GM12878 (cell line): ENCODE results near the gene LTC4S. TPM values are rescaled to one million over a fixed set of nuclear protein-coding genes. Genes with fewer than 3 reads are reported as not detected.

ENCODE experiments used
- ATAC-seq: fragments of 200-7000 bp; cut with Tn5 transposase; 3 replicates; pipeline ENCODE4 v1.9.1; 2020; ENCODE audit warnings: mild to moderate bottlenecking, moderate library complexity
- BruUV-seq: library from RNA; stranded (reverse); fragments of 400-500 nt; replicated peaks from 2 replicates; lab custom pipeline; 2021; lab: Mats Ljungman, UMichigan
- CTCF ChIA-PET: fragments of 300-600 bp; sonication (Branson Sonifier 250); formaldehyde crosslinking; extraction: SDS; loops from one replicate; lab custom pipeline; 2021; ENCODE audit warnings: inconsistent platforms; lab: Yijun Ruan, JAX
- POLR2A ChIA-PET: fragments of 350-600 bp; formaldehyde crosslinking; extraction: SDS; loops from one replicate; lab custom pipeline; 2021; ENCODE audit warnings: inconsistent platforms; lab: Charles Lee
- RAD21 ChIA-PET: fragments of 300-600 bp; sonication (Branson Sonifier 250); formaldehyde crosslinking; loops from one replicate; lab custom pipeline; 2023; ENCODE audit warnings: antibody characterized with exemption; ENCODE audit not compliant: unreplicated experiment; lab: Charles Lee
- SMC1A ChIA-PET: fragments of 300-600 bp; sonication (Branson Sonifier 250); formaldehyde crosslinking; loops from one replicate; lab custom pipeline; 2023; ENCODE audit not compliant: unreplicated experiment, uncharacterized antibody; lab: Charles Lee
- DNase-seq: peaks from one replicate; pipeline ENCODE4 v3.0.0-alpha.2; 2011; ENCODE audit warnings: low read depth, low spot score
- FAIRE-seq: peaks from 3 replicates; lab custom pipeline; 2011; peaks lifted over from hg19 to GRCh38; lab: Jason Lieb, UNC
- H2AFZ ChIP-seq: 2 replicates; pipeline ENCODE4 v1.6.0; 2011; ENCODE audit warnings: low read depth, low read length, control low read depth; ENCODE audit not compliant: control insufficient read depth
- H3K27ac ChIP-seq: 2 replicates; pipeline ENCODE4 v1.5.1; 2011; ENCODE audit warnings: control low read depth; ENCODE audit not compliant: control insufficient read depth, insufficient read depth
- H3K27me3 ChIP-seq, 2 experiments: replicated peaks in 1 of 2; 2 replicates each; pipeline versions ENCODE4 v1.6.0 to v1.6.1; 2011; ENCODE audit warnings: low read length in 1 of 2; ENCODE audit not compliant: control insufficient read depth in 2 of 2, insufficient read depth in 2 of 2
- H3K36me3 ChIP-seq, 2 experiments: 2 replicates each; pipeline ENCODE4 v1.5.1; 2011; ENCODE audit warnings: low read length in 1 of 2; ENCODE audit not compliant: control insufficient read depth in 2 of 2, insufficient read depth in 2 of 2
- H3K4me1 ChIP-seq: 2 replicates; pipeline ENCODE4 v1.6.1; 2011; ENCODE audit warnings: mild to moderate bottlenecking, low read length, moderate library complexity, mixed read lengths; ENCODE audit not compliant: control insufficient read depth, insufficient read depth
- H3K4me2 ChIP-seq: 2 replicates; pipeline ENCODE4 v1.6.0; 2011; ENCODE audit warnings: control low read depth; ENCODE audit not compliant: control insufficient read depth, insufficient read depth
- H3K4me3 ChIP-seq: fragments of 200-600 bp; sonication (generic); 2 replicates; pipeline ENCODE4 v1.5.1; 2016
- H3K79me2 ChIP-seq: 2 replicates; pipeline ENCODE4 v1.6.0; 2011; ENCODE audit warnings: low read length; ENCODE audit not compliant: control insufficient read depth, insufficient read depth
- H3K9ac ChIP-seq: 2 replicates; pipeline ENCODE4 v1.8.0; 2011; ENCODE audit warnings: low read length, control low read depth, mixed read lengths; ENCODE audit not compliant: control insufficient read depth, insufficient read depth
- H3K9me3 ChIP-seq: replicated peaks from 3 replicates; pipeline ENCODE4 v1.5.1; 2011; ENCODE audit warnings: mild to moderate bottlenecking, low read length; ENCODE audit not compliant: control insufficient read depth, insufficient read depth
- H4K20me1 ChIP-seq: 2 replicates; pipeline ENCODE4 v1.6.0; 2011; ENCODE audit not compliant: control insufficient read depth, insufficient read depth
- CBFB ChIP-seq: IDR thresholded peaks from 2 replicates; pipeline ENCODE4 v1.6.1; 2016; ENCODE audit warnings: antibody characterized with exemption, low read depth
- CEBPZ ChIP-seq: fragments of 150-350 bp; IDR thresholded peaks from 2 replicates; pipeline ENCODE4 v1.6.1; 2016; ENCODE audit warnings: low read depth, low read length
- CREB1 ChIP-seq: IDR thresholded peaks from 2 replicates; pipeline ENCODE4 v1.6.1; 2012; ENCODE audit warnings: low read depth, mild to moderate bottlenecking, inconsistent platforms
- GATAD2B ChIP-seq: fragments of 450-650 bp; conservative IDR thresholded peaks from 2 replicates; pipeline ENCODE4 v1.6.1; 2017; ENCODE audit warnings: low read depth, mild to moderate bottlenecking, moderate library complexity
- MEF2A ChIP-seq: IDR thresholded peaks from 2 replicates; pipeline ENCODE4 v1.6.1; 2011; ENCODE audit warnings: low read depth, mild to moderate bottlenecking, low read length, moderate library complexity; ENCODE audit not compliant: insufficient read depth
- MYB ChIP-seq: fragments of 150-350 bp; IDR thresholded peaks from 2 replicates; pipeline ENCODE4 v1.6.1; 2014; ENCODE audit warnings: mild to moderate bottlenecking, low read depth, low read length, borderline replicate concordance
- PAX5 ChIP-seq: IDR thresholded peaks from 2 replicates; pipeline ENCODE4 v1.6.1; 2011; ENCODE audit warnings: low read depth, low read length, borderline replicate concordance
- POU2F2 ChIP-seq: IDR thresholded peaks from 3 replicates; pipeline ENCODE4 v1.6.1; 2011; ENCODE audit warnings: low read depth, mild to moderate bottlenecking, low read length, borderline replicate concordance
- RELA ChIP-seq: fragments of 450-650 bp; IDR thresholded peaks from 2 replicates; pipeline ENCODE4 v1.8.0; 2014; ENCODE audit warnings: borderline replicate concordance; ENCODE audit not compliant: partially characterized antibody
- RUNX3 ChIP-seq: IDR thresholded peaks from 2 replicates; pipeline ENCODE4 v1.6.1; 2012; ENCODE audit warnings: low read length, inconsistent platforms
- SIX5 ChIP-seq: IDR thresholded peaks from 2 replicates; pipeline ENCODE4 v1.6.1; 2011; ENCODE audit warnings: mild to moderate bottlenecking, low read depth, low read length, moderate library complexity; ENCODE audit not compliant: severe bottlenecking
- SMARCA5 ChIP-seq: fragments of 450-650 bp; IDR thresholded peaks from 2 replicates; pipeline ENCODE4 v1.6.1; 2017; ENCODE audit warnings: mild to moderate bottlenecking
- SUPT20H ChIP-seq: IDR thresholded peaks from 2 replicates; pipeline ENCODE4 v1.6.1; 2011; ENCODE audit warnings: low read depth, mild to moderate bottlenecking, low read length, moderate library complexity, borderline replicate concordance; ENCODE audit not compliant: control insufficient read depth
- TCF12 ChIP-seq: IDR thresholded peaks from 2 replicates; pipeline ENCODE4 v1.6.1; 2011; ENCODE audit warnings: low read depth, mild to moderate bottlenecking, low read length
- YY1 ChIP-seq: IDR thresholded peaks from 2 replicates; pipeline ENCODE4 v1.6.1; 2011; ENCODE audit warnings: low read depth, mild to moderate bottlenecking, low read length
- WGBS: methylation state at CpG from one replicate; pipeline ENCODE4 v1.1.6; 2016; ENCODE audit warnings: low lambda C conversion rate; ENCODE audit not compliant: insufficient replicate concordance, insufficient coverage; ENCODE audit errors: missing lambda C conversion rate; 5-methylcytosine and 5-hydroxymethylcytosine counted together
- in situ Hi-C: fragments of 300-500 bp; cut with MboI; formaldehyde crosslinking; loops from 9 replicates; pipeline ENCODE4 v1.14.3; 2018; ENCODE audit warnings: mixed read lengths
- intact Hi-C: fragments of 100-400 bp; cut with micrococcal nuclease; formaldehyde crosslinking; loops from one replicate; pipeline ENCODE4 v1.14.2; 2022; ENCODE audit not compliant: unreplicated experiment
- polyA plus RNA-seq, 11 experiments: library from polyadenylated mRNA; depleted of rRNA in 4 of 11; unstranded in 6 of 11; stranded (reverse) in 5 of 11; fragments of >200 nt; fragmentation: Nextera tagmentation in 4 of 11; fragmentation: Illumina TruSeq in 1 of 11; extraction: Ambion mirVana in 4 of 11; extraction: Trizol in 1 of 11; gene quantifications; 1 replicate in 1 of 11; 2 replicates in 10 of 11; pipeline versions ENCODE4 v1.2.1 to v1.2.3, GENCODE V29; 2011 to 2016; ENCODE audit warnings: inconsistent platforms in 2 of 11, missing spikeins in 2 of 11, low read depth in 1 of 11
- total RNA-seq, 4 experiments: library from RNA; depleted of rRNA in 3 of 4; stranded (reverse); fragments of >200 nt in 3 of 4; fragmentation: Illumina TruSeq in 1 of 4; extraction: Trizol in 1 of 4; gene quantifications; 2 replicates each; pipeline versions ENCODE4 v1.2.1 to v1.2.3, GENCODE V29; 2013 to 2021
- TF ChIP-seq, protein P1 (sequence below): fragments of 450-650 bp; IDR thresholded peaks from 2 replicates; pipeline ENCODE4 v1.6.1; 2016; ENCODE audit warnings: mild to moderate bottlenecking

Gene LTC4S
- total and polyA plus RNA-seq, 10 of the 15 experiments (the other 5 are each of a cell fraction or from before 2014, with no cell fraction given) = 0.78 to 3.6 (median 1.8) TPM; not detected in 5

GRCh38 chr5:179805529-179806249 is 11.9 kb downstream of the LTC4S start (continued):
- no peak for TF ChIP-seq CEBPZ

DNA sequence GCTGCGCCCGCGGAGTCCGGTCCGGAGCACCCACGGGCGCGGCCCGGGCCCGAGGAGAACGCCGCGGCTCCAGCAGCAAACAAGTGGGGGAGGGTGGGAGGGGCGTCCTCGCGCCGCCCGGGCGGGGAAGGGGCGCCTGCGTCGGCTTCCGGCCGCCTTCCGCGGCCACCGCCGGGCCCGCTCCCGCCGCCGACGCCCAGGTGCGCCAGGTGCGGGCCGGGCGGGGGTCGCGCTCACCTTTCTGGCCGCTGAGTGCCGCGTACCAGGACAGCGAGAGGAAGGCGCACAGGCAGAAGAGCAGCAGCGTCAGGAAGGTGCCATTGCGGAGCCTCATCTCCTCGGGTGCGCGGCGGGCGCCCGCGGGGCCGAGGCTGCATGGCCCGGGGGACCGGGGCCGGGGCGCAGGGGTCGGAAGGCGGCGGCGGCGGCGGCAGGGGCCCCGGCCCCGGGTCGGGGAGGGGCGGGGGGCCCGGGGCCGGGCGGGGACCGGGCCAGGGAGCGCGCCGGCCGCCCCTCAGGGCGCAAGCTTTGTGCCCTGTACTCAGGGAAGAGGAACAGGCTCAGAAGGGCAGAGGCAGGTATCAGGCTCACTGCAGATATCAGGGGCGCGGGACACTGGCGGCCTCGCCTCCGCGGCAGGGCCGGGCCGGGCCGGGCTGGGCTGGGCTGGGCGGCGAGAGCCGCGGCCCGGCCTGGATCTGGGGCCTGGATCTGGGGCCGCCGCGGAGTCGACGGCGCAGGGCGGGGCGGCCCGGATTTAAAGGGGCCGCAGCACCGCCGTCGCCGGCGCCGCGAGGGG is 12.7 kb downstream of the LTC4S start, which contains the start of gene MGAT4B:
Gene MGAT4B, minus strand, starts transcription at position 617 of the 799 bp plus-strand sequence. Its CDS starts 283 bp downstream, at position 334.
- Histone ChIP-seq H3K4me3 (peak within 1 kb of the TSS; percentile 87), H2AFZ (peak within 1 kb of the TSS; percentile 79), H3K4me2 (peak within 1 kb of the TSS; percentile 83), H3K27me3 (no peaks in the 10 kb centered on the region), H3K9ac (peak within 1 kb of the TSS; percentile 77), H3K36me3 (no peaks in the 10 kb centered on the region; a peak in 1 of 4 replicates), H4K20me1 (no peaks in the 10 kb centered on the region), H3K27ac (peak within 1 kb of the TSS; percentile 78), H3K9me3 (no peaks in the 10 kb centered on the region), H3K4me1 (peaks cover 16% of the 10 kb centered on the region), H3K79me2 (peaks cover 31% of the 10 kb centered on the region)
- BruUV-seq = no TSS peak
- DNase-seq (no peak), ATAC-seq (peak; percentile 82), FAIRE-seq (no peak)
- CTCF ChIA-PET = interaction anchor here (1.2 to 1.5 kb wide), 2 partner anchors 14 to 100 kb away, joined by 4 to 6 read pairs; partner anchors contain the start of gene SQSTM1
- in situ Hi-C loops (loop anchor here (25.0 kb wide), 1 partner anchor 1006 kb away; the partner anchor contains the start of gene MGAT1), intact Hi-C loops (loop anchor here (1.0 to 5.0 kb wide), 2 partner anchors 13 to 101 kb away; partner anchors contain the start of gene TBC1D9B)
- WGBS = under 1% methylated on average over 55 of the region's 108 CpGs
- SMC1A ChIA-PET = no interaction called here
- RAD21 ChIA-PET = interaction anchor here (0.8 to 1.7 kb wide), 5 partner anchors 14 to 101 kb away, joined by 3 to 6 read pairs (median 5); partner anchors contain the start of genes MRNIP and SQSTM1
- POLR2A ChIA-PET = interaction anchor here (0.6 to 1.4 kb wide), 5 partner anchors 13 to 469 kb away, joined by 3 to 9 read pairs (median 3); partner anchors contain the start of genes HNRNPH1 and LTC4S
- TF ChIP-seq SIX5 = no peak
- TF ChIP-seq RUNX3 = no peak
- no peak for TF ChIP-seq RELA
- no peak for TF ChIP-seq SUPT20H
- TF ChIP-seq MEF2A = 0 out of 2 replicates have a peak, but pooled peaks have one; percentile 35
- no peak for TF ChIP-seq CBFB
- TF ChIP-seq SMARCA5 = peak; percentile 42; the same call in 1 of the 2 replicates
- no peak for TF ChIP-seq GATAD2B
- TF ChIP-seq YY1 = peak; percentile 77
- 0 out of 2 replicates have a peak, but pooled peaks have one; percentile 27 for TF ChIP-seq PAX5
- no peak for TF ChIP-seq MYB
- TF ChIP-seq CREB1 = peak; percentile 73; the same call in 1 of the 2 replicates
- peak; percentile 42; the same call in 1 of the 2 replicates for TF ChIP-seq TCF12
- TF ChIP-seq, protein P1, sequence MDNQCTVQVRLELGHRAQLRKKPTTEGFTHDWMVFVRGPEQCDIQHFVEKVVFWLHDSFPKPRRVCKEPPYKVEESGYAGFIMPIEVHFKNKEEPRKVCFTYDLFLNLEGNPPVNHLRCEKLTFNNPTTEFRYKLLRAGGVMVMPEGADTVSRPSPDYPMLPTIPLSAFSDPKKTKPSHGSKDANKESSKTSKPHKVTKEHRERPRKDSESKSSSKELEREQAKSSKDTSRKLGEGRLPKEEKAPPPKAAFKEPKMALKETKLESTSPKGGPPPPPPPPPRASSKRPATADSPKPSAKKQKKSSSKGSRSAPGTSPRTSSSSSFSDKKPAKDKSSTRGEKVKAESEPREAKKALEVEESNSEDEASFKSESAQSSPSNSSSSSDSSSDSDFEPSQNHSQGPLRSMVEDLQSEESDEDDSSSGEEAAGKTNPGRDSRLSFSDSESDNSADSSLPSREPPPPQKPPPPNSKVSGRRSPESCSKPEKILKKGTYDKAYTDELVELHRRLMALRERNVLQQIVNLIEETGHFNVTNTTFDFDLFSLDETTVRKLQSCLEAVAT = no peak
- 0 out of 3 replicates have a peak, but pooled peaks have one; percentile 20 for TF ChIP-seq POU2F2
